Keratinocyte (primary cell): ENCODE measurements around the gene LRRTM2.

Source experiments
- CTCF ChIP-seq, 3 experiments: IDR thresholded peaks in 1 of 3; conservative IDR thresholded peaks in 1 of 3; optimal IDR thresholded peaks in 1 of 3; 2 replicates in 2 of 3; 3 replicates in 1 of 3; pipeline versions ENCODE3 to v1.5.1; 2011; ENCODE audit warnings: low read length in 3 of 3, mild to moderate bottlenecking in 3 of 3, moderate library complexity in 2 of 3, control low read depth in 1 of 3, inconsistent platforms in 1 of 3; ENCODE audit not compliant: insufficient read depth in 2 of 3; ENCODE audit errors: extremely low read depth in 1 of 3
- EZH2 ChIP-seq: IDR thresholded peaks from one replicate; pipeline ENCODE4 v1.6.1; 2012; ENCODE audit warnings: inconsistent platforms, mild to moderate bottlenecking, low read length, moderate library complexity

- TF ChIP-seq CTCF (optimal IDR thresholded peaks at IDR 0.05 in 1 of 3, IDR thresholded peaks at IDR 0.05 in 1 of 3, conservative IDR thresholded peaks at IDR 0.05 in 1 of 3; ENCODE audit: extremely low read depth in 1 of 3, insufficient read depth in 2 of 3, low read length in 3 of 3) (no peak), EZH2 (no peak)
Observed at GRCh38 chr5:138911441-138911840, 36.3 kb upstream of the LRRTM2 start.
